Measurements from ENCODE around the gene NECTIN1. TPM values are rescaled to one million over a fixed set of nuclear protein-coding genes. Genes with fewer than 3 reads are reported as not detected.
A peak's percentile ranks its signal among the peaks of the same experiment; 100 is the strongest.

The NECTIN1 gene
- total and polyA plus RNA-seq, 2 of the 13 experiments (the other 11 are each of a cell fraction or from before 2014, with no cell fraction given), result 3.9 to 7.3 TPM

GRCh38 chr11:119641983-119642745, 86.8 kb downstream of the NECTIN1 start:
- intact Hi-C loops (cut with micrococcal nuclease; ENCODE audit: unreplicated experiment), result loop anchor here (1.0 kb wide), 1 partner anchor 466 kb away; no protein-coding TSS in a partner anchor
- FAIRE-seq, result peak; percentile 49
- peaks cover 7% of the 10 kb centered on the region; the same call in 1 of the 2 replicates for H3K4me1 ChIP-seq (ENCODE audit: insufficient read depth, low read length)
- no peak overlapping the region for H2AFZ ChIP-seq (ENCODE audit: low read length)
- no peak overlapping the region for H3K4me3 ChIP-seq (replicated peaks in 1 of 3; ENCODE audit: insufficient read depth in 1 of 3, low read depth in 2 of 3, low read length in 3 of 3)
- WGBS (ENCODE audit: low lambda C conversion rate), result 32% methylated on average over 10 of the region's 12 CpGs
- in situ Hi-C loops (cut with HindIII; ENCODE audit: extremely low pct_ligation_motif_present, low pct_unique_long_range_greater_than_20kb), result no loop called here
- peak; percentile 64 for ATAC-seq
- H3K27ac ChIP-seq (ENCODE audit: extremely low read length, insufficient read depth, low read length), result no peak overlapping the region
- no peak overlapping the region for H3K9ac ChIP-seq (ENCODE audit: insufficient read depth, low read depth, low read length)
- H3K4me2 ChIP-seq (ENCODE audit: low read depth, low read length), result no peak overlapping the region
- no TSS peak for BruUV-seq (replicated peaks)
- no peaks in the 10 kb centered on the region for H4K20me1 ChIP-seq (ENCODE audit: insufficient read depth, low read length)
- DNase-seq (ENCODE audit: low spot score), result peak; percentile 40
- H3K27me3 ChIP-seq (ENCODE audit: control insufficient read depth in 1 of 2, insufficient read depth in 2 of 2, low read length in 2 of 2), result peaks cover 3 to 69% of the 10 kb centered on the region in 2 experiments; a peak in 3 of 5 replicates
- H3K9me3 ChIP-seq (ENCODE audit: low read length), result no peaks in the 10 kb centered on the region
- CTCF ChIA-PET (ENCODE audit: low intra/inter-chr PET ratio, low total read pairs), result interaction anchor here (1.2 to 1.7 kb wide), 3 partner anchors 87 to 466 kb away, joined by 3 to 5 read pairs (median 4); partner anchors contain the start of gene NECTIN1
- H3K36me3 ChIP-seq (replicated peaks in 1 of 2; ENCODE audit: control insufficient read depth in 1 of 2, insufficient read depth in 2 of 2, low read length in 2 of 2), result no peaks in the 10 kb centered on the region
- no peaks in the 10 kb centered on the region for H3K79me2 ChIP-seq (ENCODE audit: insufficient read depth, low read length)
- POLR2A ChIA-PET, result interaction anchor here (1.6 kb wide), 1 partner anchor 87 kb away, joined by 3 read pairs; the partner anchor contains the start of gene NECTIN1
- TF ChIP-seq GFI1 (CRISPR knock-in tag; IDR thresholded peaks at IDR 0.05; ENCODE audit: borderline replicate concordance), result no peak
- peak; percentile 48 for TF ChIP-seq SMC3 (IDR thresholded peaks at IDR 0.05; ENCODE audit: low read length)
- TF ChIP-seq SMARCE1 (IDR thresholded peaks at IDR 0.05; ENCODE audit: borderline replicate concordance), result no peak
- peak; percentile 41; the same call in 1 of the 2 replicates for TF ChIP-seq RAD21 (CRISPR knock-in tag; IDR thresholded peaks at IDR 0.05)
- TF ChIP-seq ZNF672 (CRISPR knock-in tag; IDR thresholded peaks at IDR 0.05), result no peak
- TF ChIP-seq STAG1 (CRISPR knock-in tag; IDR thresholded peaks at IDR 0.05), result peak; percentile 65
- TF ChIP-seq FUBP1 (CRISPR knock-in tag; IDR thresholded peaks at IDR 0.05; ENCODE audit: borderline replicate concordance), result no peak
- TF ChIP-seq NFYC (CRISPR knock-in tag; IDR thresholded peaks at IDR 0.05), result no peak
- no peak for TF ChIP-seq GPBP1L1 (CRISPR knock-in tag; IDR thresholded peaks at IDR 0.05)
- no peak for TF ChIP-seq ZMAT5 (CRISPR knock-in tag; IDR thresholded peaks at IDR 0.05; ENCODE audit: borderline replicate concordance, low read depth)
- no peak for TF ChIP-seq ZNF614 (CRISPR knock-in tag; IDR thresholded peaks at IDR 0.05; ENCODE audit: borderline replicate concordance)
- TF ChIP-seq POLR2A (IDR thresholded peaks at IDR 0.05; ENCODE audit: insufficient read depth in 1 of 2, low read depth in 2 of 2, low read length in 2 of 2), result no peak
- no peak for TF ChIP-seq ARID3A (IDR thresholded peaks at IDR 0.05; ENCODE audit: low read depth, low read length)
- no peak for TF ChIP-seq TARDBP (CRISPR knock-in tag; IDR thresholded peaks at IDR 0.05)
- TF ChIP-seq HOXA7 (CRISPR knock-in tag; IDR thresholded peaks at IDR 0.05), result no peak
- TF ChIP-seq ZBTB43 (CRISPR knock-in tag; conservative IDR thresholded peaks at IDR 0.05), result no peak

All from HepG2 (cell line).